Testis (tissue), 2 donors: ENCODE data around the gene HDGFL3.

ENCODE experiments used
- CTCF ChIP-seq, 3 experiments: fragments of 450-650 bp in 2 of 3; fragments of 200-600 bp in 1 of 3; sonication (generic) in 1 of 3; IDR thresholded peaks; one replicate each; pipeline ENCODE4 v1.5.1; 2016 to 2019; ENCODE audit warnings: antibody characterized with exemption in 3 of 3, mild to moderate bottlenecking in 2 of 3, moderate library complexity in 1 of 3
- POLR2A ChIP-seq: fragments of 450-650 bp; IDR thresholded peaks from one replicate; pipeline ENCODE4 v1.6.1; 2017; ENCODE audit warnings: antibody characterized with exemption, mild to moderate bottlenecking, moderate library complexity

- TF ChIP-seq CTCF (IDR thresholded peaks at IDR 0.05) (no peak), POLR2A (no peak)
Observed at GRCh38 chr15:83099290-83099689, 108.3 kb downstream of the HDGFL3 start.
